H1 (cell line): Measurements from ENCODE around the gene PLCL1. TPM values are rescaled to one million over a fixed set of nuclear protein-coding genes. Genes with fewer than 3 reads are reported as not detected.

Experiments
- CTCF ChIA-PET: fragments of 300-600 bp; sonication (Branson Sonifier 250); formaldehyde crosslinking; loops from one replicate; lab custom pipeline; 2021; ENCODE audit not compliant: partially characterized antibody; lab: Charles Lee
- POLR2A ChIA-PET: fragments of 300-600 bp; sonication (Branson Sonifier 250); formaldehyde crosslinking; loops from one replicate; lab custom pipeline; 2021; ENCODE audit warnings: inconsistent platforms; ENCODE audit not compliant: partially characterized antibody; lab: Charles Lee
- DNase-seq, 2 experiments: peaks; one replicate each; pipeline versions ENCODE4 v3.0.0 to v3.0.0-alpha.2; 2010 to 2022; ENCODE audit warnings: low spot score in 2 of 2, low read depth in 1 of 2, mixed read lengths in 1 of 2
- FAIRE-seq: peaks from 2 replicates; lab custom pipeline; 2011; peaks lifted over from hg19 to GRCh38; lab: Jason Lieb, UNC
- H2AFZ ChIP-seq: 2 replicates; pipeline ENCODE4 v1.8.1; 2012; ENCODE audit warnings: low read length, inconsistent platforms
- H2AK5ac ChIP-seq: 2 replicates; pipeline ENCODE4 v1.6.1; 2013; ENCODE audit warnings: low read depth, low read length
- H2BK120ac ChIP-seq: replicated peaks from 2 replicates; pipeline ENCODE3; 2013; ENCODE audit warnings: low read depth, low read length, inconsistent platforms
- H2BK12ac ChIP-seq: 2 replicates; pipeline ENCODE4 v1.6.1; 2013; ENCODE audit warnings: low read depth, low read length
- H2BK15ac ChIP-seq: 2 replicates; pipeline ENCODE4 v1.6.1; 2013; ENCODE audit warnings: low read length
- H2BK20ac ChIP-seq: 2 replicates; pipeline ENCODE4 v1.6.1; 2013; ENCODE audit warnings: low read length
- H2BK5ac ChIP-seq: 2 replicates; pipeline ENCODE4 v1.6.1; 2013; ENCODE audit warnings: low read depth, low read length
- H3K14ac ChIP-seq: 2 replicates; pipeline ENCODE4 v1.6.1; 2013; ENCODE audit warnings: inconsistent platforms; ENCODE audit not compliant: insufficient read length
- H3K18ac ChIP-seq: 2 replicates; pipeline ENCODE4 v1.6.1; 2013; ENCODE audit warnings: low read length; ENCODE audit errors: extremely low read depth
- H3K23ac ChIP-seq: 2 replicates; pipeline ENCODE4 v1.6.1; 2013; ENCODE audit warnings: inconsistent platforms; ENCODE audit not compliant: insufficient read length
- H3K23me2 ChIP-seq: 2 replicates; pipeline ENCODE4 v1.6.1; 2013; ENCODE audit warnings: low read depth, low read length
- H3K27ac ChIP-seq: 2 replicates; pipeline ENCODE4 v1.6.1; 2011; ENCODE audit warnings: low read depth, low read length, inconsistent platforms
- H3K27me3 ChIP-seq, 4 experiments: replicated peaks in 1 of 4; 1 replicate in 1 of 4; 2 replicates in 3 of 4; pipeline versions ENCODE4 v1.6.1 to v1.8.1; 2011 to 2013; ENCODE audit warnings: low read length in 3 of 4, mild to moderate bottlenecking in 3 of 4, inconsistent platforms in 2 of 4, mixed read lengths in 2 of 4, moderate library complexity in 1 of 4; ENCODE audit not compliant: control insufficient read depth in 3 of 4, insufficient read depth in 3 of 4; ENCODE audit errors: extremely low read depth in 1 of 4
- H3K36me3 ChIP-seq, 4 experiments: 2 replicates each; pipeline versions ENCODE4 v1.6.1 to v1.8.1; 2011 to 2013; ENCODE audit warnings: mild to moderate bottlenecking in 4 of 4, low read length in 3 of 4, moderate library complexity in 2 of 4, control low read depth in 1 of 4, inconsistent platforms in 1 of 4; ENCODE audit not compliant: insufficient read depth in 4 of 4, control insufficient read depth in 2 of 4
- H3K4ac ChIP-seq: replicated peaks from 2 replicates; pipeline ENCODE3; 2013; ENCODE audit warnings: low read length, low read depth, mixed read lengths, inconsistent platforms; ENCODE audit not compliant: insufficient read length
- H3K4me1 ChIP-seq, 4 experiments: replicated peaks in 1 of 4; 1 replicate in 1 of 4; 2 replicates in 3 of 4; pipeline versions ENCODE4 v1.6.1 to v1.8.1; 2011 to 2013; ENCODE audit warnings: low read length in 3 of 4, inconsistent platforms in 2 of 4, mixed read lengths in 1 of 4; ENCODE audit not compliant: insufficient read depth in 4 of 4, control insufficient read depth in 3 of 4
- H3K4me2 ChIP-seq, 2 experiments: 2 replicates each; pipeline versions ENCODE4 v1.6.1 to v1.8.1; 2011 to 2013; ENCODE audit warnings: low read depth in 2 of 2, low read length in 2 of 2, control low read depth in 1 of 2, inconsistent platforms in 1 of 2, mild to moderate bottlenecking in 1 of 2; ENCODE audit not compliant: insufficient read depth in 1 of 2
- H3K4me3 ChIP-seq, 4 experiments: fragments of 200-600, 300-600 bp in 1 of 4; sonication (generic), shearing (Covaris generic), sonication (Bioruptor Twin) in 1 of 4; 2 replicates each; pipeline versions ENCODE4 v1.5.1 to v1.8.1; 2011 to 2016; ENCODE audit warnings: low read length in 4 of 4, low read depth in 3 of 4, control low read depth in 2 of 4, inconsistent platforms in 2 of 4, mild to moderate bottlenecking in 2 of 4, mixed read lengths in 1 of 4, moderate library complexity in 1 of 4; ENCODE audit not compliant: insufficient read depth in 2 of 4; ENCODE audit errors: extremely low read depth in 1 of 4
- H3K56ac ChIP-seq: replicated peaks from 2 replicates; pipeline ENCODE3; 2013; ENCODE audit warnings: low read depth, mild to moderate bottlenecking, mixed read lengths, low read length, inconsistent platforms; ENCODE audit not compliant: insufficient read length
- H3K79me1 ChIP-seq: 2 replicates; pipeline ENCODE4 v1.6.1; 2013; ENCODE audit warnings: low read depth, low read length, control low read depth
- H3K79me2 ChIP-seq, 2 experiments: 2 replicates each; pipeline versions ENCODE4 v1.6.1 to v1.8.1; 2012 to 2013; ENCODE audit warnings: low read length in 2 of 2, mild to moderate bottlenecking in 2 of 2, inconsistent platforms in 1 of 2; ENCODE audit not compliant: insufficient read depth in 2 of 2, control insufficient read depth in 1 of 2
- H3K9ac ChIP-seq, 4 experiments: replicated peaks in 1 of 4; 1 replicate in 1 of 4; 2 replicates in 3 of 4; pipeline versions ENCODE4 v1.6.1 to v1.8.1; 2011 to 2013; ENCODE audit warnings: low read depth in 3 of 4, low read length in 3 of 4, control low read depth in 2 of 4, mild to moderate bottlenecking in 2 of 4, moderate library complexity in 2 of 4, inconsistent platforms in 1 of 4; ENCODE audit errors: extremely low read depth in 1 of 4
- H3K9me3 ChIP-seq, 2 experiments: 2 replicates each; pipeline versions ENCODE4 v1.6.1 to v1.8.1; 2012 to 2013; ENCODE audit warnings: mild to moderate bottlenecking in 2 of 2, moderate library complexity in 2 of 2, control low read depth in 1 of 2, inconsistent platforms in 1 of 2, low read depth in 1 of 2, low read length in 1 of 2, mixed read lengths in 1 of 2; ENCODE audit not compliant: insufficient read depth in 2 of 2
- H4K20me1 ChIP-seq, 2 experiments: replicated peaks in 1 of 2; 2 replicates each; pipeline versions ENCODE3 to v1.8.1; 2011 to 2013; ENCODE audit warnings: inconsistent platforms in 2 of 2, low read length in 2 of 2, mild to moderate bottlenecking in 1 of 2; ENCODE audit not compliant: insufficient read depth in 2 of 2, control insufficient read depth in 1 of 2
- H4K5ac ChIP-seq: 2 replicates; pipeline ENCODE4 v1.6.1; 2013; ENCODE audit warnings: low read length, low read depth, mixed read lengths, inconsistent platforms; ENCODE audit not compliant: insufficient read length
- H4K8ac ChIP-seq: 2 replicates; pipeline ENCODE4 v1.8.0; 2013; ENCODE audit warnings: mild to moderate bottlenecking, moderate library complexity, low read length, inconsistent platforms; ENCODE audit not compliant: insufficient read depth; ENCODE audit errors: extremely low read depth
- H4K91ac ChIP-seq: replicated peaks from 2 replicates; pipeline ENCODE3; 2013; ENCODE audit warnings: low read length, mixed read lengths, inconsistent platforms; ENCODE audit not compliant: insufficient read length
- KDM4A ChIP-seq: IDR thresholded peaks from one replicate; pipeline ENCODE4 v1.7.1; 2012; ENCODE audit warnings: low read depth, mild to moderate bottlenecking, moderate library complexity, low read length, inconsistent platforms; ENCODE audit not compliant: severe bottlenecking
- POLR2A ChIP-seq, 2 experiments: IDR thresholded peaks; 1 replicate in 1 of 2; 2 replicates in 1 of 2; pipeline ENCODE4 v1.6.1; 2011; ENCODE audit warnings: low read depth in 2 of 2, low read length in 2 of 2, mild to moderate bottlenecking in 2 of 2; ENCODE audit errors: control extremely low read depth in 1 of 2
- TEAD4 ChIP-seq: IDR thresholded peaks from 2 replicates; pipeline ENCODE4 v1.6.1; 2012; ENCODE audit warnings: low read depth, low read length, inconsistent platforms, mixed read lengths
- polyA plus RNA-seq, 7 experiments: library from polyadenylated mRNA; depleted of rRNA in 3 of 7; stranded (reverse) in 5 of 7; unstranded in 2 of 7; fragments of >200 nt in 5 of 7; fragments of 200-250 nt in 2 of 7; gene quantifications; 1 replicate in 5 of 7; 2 replicates in 1 of 7; 4 replicates in 1 of 7; pipeline versions ENCODE4 v1.2.1 to v1.2.3, GENCODE V29; 2011 to 2013; ENCODE audit warnings: missing spikeins in 2 of 7, mixed read lengths in 2 of 7
- total RNA-seq: library from RNA; stranded (reverse); fragmentation: NEBNext Ultra II Directional; extraction: Animal tissue kit (Norgen Biotek cat#: 25700); gene quantifications from 2 replicates; pipeline ENCODE4 v1.2.1, GENCODE V29; 2021
- TF ChIP-seq, protein P1 (sequence below), 3 experiments: IDR thresholded peaks; 1 replicate in 2 of 3; 2 replicates in 1 of 3; pipeline versions ENCODE4 v1.5.1 to v1.6.1; 2011; ENCODE audit warnings: low read length in 3 of 3, mild to moderate bottlenecking in 3 of 3, inconsistent platforms in 2 of 3, low read depth in 1 of 3, moderate library complexity in 1 of 3; ENCODE audit not compliant: insufficient read depth in 1 of 3; ENCODE audit errors: control extremely low read depth in 1 of 3
- TF ChIP-seq, protein P2 (sequence below): IDR thresholded peaks from 2 replicates; pipeline ENCODE4 v1.6.1; 2011; ENCODE audit warnings: low read length, improper control_type of control experiment

The PLCL1 gene
- total and polyA plus RNA-seq, 2 of the 8 experiments (the other 6 are each of a cell fraction or from before 2014, with no cell fraction given): not detected

DNA sequence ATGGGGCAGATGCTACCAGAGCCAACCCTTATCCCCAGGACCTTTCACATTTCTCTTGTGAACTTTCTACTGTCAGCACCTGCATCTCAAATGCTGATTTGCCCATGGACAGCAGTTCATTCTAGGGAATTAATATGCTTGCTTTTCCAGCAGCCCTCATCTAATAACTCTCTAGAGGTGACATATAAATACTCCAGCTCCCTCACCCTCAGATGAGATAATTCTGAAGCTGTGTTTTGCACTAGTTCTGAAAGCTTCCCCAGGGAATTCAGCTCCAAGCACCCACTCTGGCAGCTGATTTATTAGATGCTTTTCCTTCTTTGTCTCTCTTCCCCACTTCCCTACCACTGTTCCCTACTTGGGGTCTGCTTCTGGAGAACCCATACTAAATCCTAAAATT lies 62.1 kb downstream of the PLCL1 start:
- Histone ChIP-seq H3K27me3 (no peaks in the 10 kb centered on the region), H3K79me1 (no peaks in the 10 kb centered on the region), H4K5ac (no peak overlapping the region), H3K23me2 (no peaks in the 10 kb centered on the region), H2BK12ac (no peak overlapping the region), H3K14ac (no peak overlapping the region), H3K4me3 (no peak overlapping the region), H3K18ac (no peak overlapping the region), H3K56ac (no peak overlapping the region), H2BK15ac (no peak overlapping the region), H2AK5ac (no peak overlapping the region), H3K4ac (no peak overlapping the region), H4K91ac (no peak overlapping the region), H3K79me2 (no peaks in the 10 kb centered on the region), H3K23ac (no peak overlapping the region), H2BK5ac (no peak overlapping the region), H2BK20ac (no peak overlapping the region), H2AFZ (no peak overlapping the region), H3K4me1 (no peaks in the 10 kb centered on the region; a peak in 1 of 7 replicates), H4K20me1 (no peaks in the 10 kb centered on the region), H3K9ac (no peak overlapping the region), H3K36me3 (no peaks in the 10 kb centered on the region), H3K9me3 (no peaks in the 10 kb centered on the region), H3K4me2 (no peak overlapping the region), H3K27ac (no peak overlapping the region), H4K8ac (no peak overlapping the region), H2BK120ac (no peak overlapping the region)
- ChIA-PET CTCF (interaction anchor here (0.8 to 1.2 kb wide), 5 partner anchors 9 to 25 kb away, joined by 3 to 7 read pairs (median 3); no protein-coding TSS in a partner anchor), POLR2A (no interaction called here)
- DNase-seq (no peak), FAIRE-seq (no peak)
- TF ChIP-seq POLR2A (IDR thresholded peaks at IDR 0.05; ENCODE audit: control extremely low read depth in 1 of 2, low read depth in 2 of 2, low read length in 2 of 2) (no peak), KDM4A (no peak), TEAD4 (no peak)
- TF ChIP-seq, protein P1, sequence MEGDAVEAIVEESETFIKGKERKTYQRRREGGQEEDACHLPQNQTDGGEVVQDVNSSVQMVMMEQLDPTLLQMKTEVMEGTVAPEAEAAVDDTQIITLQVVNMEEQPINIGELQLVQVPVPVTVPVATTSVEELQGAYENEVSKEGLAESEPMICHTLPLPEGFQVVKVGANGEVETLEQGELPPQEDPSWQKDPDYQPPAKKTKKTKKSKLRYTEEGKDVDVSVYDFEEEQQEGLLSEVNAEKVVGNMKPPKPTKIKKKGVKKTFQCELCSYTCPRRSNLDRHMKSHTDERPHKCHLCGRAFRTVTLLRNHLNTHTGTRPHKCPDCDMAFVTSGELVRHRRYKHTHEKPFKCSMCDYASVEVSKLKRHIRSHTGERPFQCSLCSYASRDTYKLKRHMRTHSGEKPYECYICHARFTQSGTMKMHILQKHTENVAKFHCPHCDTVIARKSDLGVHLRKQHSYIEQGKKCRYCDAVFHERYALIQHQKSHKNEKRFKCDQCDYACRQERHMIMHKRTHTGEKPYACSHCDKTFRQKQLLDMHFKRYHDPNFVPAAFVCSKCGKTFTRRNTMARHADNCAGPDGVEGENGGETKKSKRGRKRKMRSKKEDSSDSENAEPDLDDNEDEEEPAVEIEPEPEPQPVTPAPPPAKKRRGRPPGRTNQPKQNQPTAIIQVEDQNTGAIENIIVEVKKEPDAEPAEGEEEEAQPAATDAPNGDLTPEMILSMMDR (IDR thresholded peaks at IDR 0.05; ENCODE audit: control extremely low read depth in 1 of 3, insufficient read depth in 1 of 3, low read depth in 1 of 3, low read length in 3 of 3): no peak
- TF ChIP-seq, protein P2, sequence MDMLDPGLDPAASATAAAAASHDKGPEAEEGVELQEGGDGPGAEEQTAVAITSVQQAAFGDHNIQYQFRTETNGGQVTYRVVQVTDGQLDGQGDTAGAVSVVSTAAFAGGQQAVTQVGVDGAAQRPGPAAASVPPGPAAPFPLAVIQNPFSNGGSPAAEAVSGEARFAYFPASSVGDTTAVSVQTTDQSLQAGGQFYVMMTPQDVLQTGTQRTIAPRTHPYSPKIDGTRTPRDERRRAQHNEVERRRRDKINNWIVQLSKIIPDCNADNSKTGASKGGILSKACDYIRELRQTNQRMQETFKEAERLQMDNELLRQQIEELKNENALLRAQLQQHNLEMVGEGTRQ: no peak
